Panc1 (cell line): ENCODE results near the gene CCDC80.

Source experiments
- CTCF ChIP-seq: fragments of 450-650 bp; IDR thresholded peaks from 2 replicates; pipeline ENCODE4 v1.5.1; 2017; ENCODE audit warnings: mild to moderate bottlenecking
- POLR2AphosphoS5 ChIP-seq: IDR thresholded peaks from 2 replicates; pipeline ENCODE4 v1.6.1; 2012; ENCODE audit warnings: mild to moderate bottlenecking, low read depth, low read length, moderate library complexity
- TF ChIP-seq, protein P1 (sequence below), 2 experiments: IDR thresholded peaks; 2 replicates each; pipeline ENCODE4 v1.6.1; 2011 to 2012; ENCODE audit warnings: low read depth in 2 of 2, control low read depth in 1 of 2, low read length in 1 of 2, mild to moderate bottlenecking in 1 of 2, moderate library complexity in 1 of 2; ENCODE audit not compliant: insufficient read depth in 1 of 2

DNA sequence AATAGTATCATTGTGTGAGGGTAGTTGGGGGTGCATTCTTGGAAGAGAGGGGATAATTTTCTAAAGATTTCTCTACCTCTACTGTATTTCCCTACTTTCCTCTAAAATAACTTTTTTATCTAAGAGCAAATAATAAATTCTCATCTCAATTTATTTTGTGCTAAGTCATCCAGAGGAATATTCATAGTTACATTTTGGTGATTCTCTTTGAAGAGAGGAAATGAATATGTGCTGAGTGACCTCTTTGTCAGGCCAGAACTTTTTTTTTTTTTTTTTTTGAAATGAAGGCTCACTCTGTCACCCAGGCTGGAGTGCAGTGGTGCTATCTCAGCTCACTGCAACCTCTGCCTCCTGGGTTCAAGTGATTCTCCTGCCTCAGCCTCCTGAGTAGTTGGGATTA is 15.1 kb upstream of the CCDC80 start:
- TF ChIP-seq CTCF (no peak), POLR2AphosphoS5 (no peak)
- TF ChIP-seq, protein P1, sequence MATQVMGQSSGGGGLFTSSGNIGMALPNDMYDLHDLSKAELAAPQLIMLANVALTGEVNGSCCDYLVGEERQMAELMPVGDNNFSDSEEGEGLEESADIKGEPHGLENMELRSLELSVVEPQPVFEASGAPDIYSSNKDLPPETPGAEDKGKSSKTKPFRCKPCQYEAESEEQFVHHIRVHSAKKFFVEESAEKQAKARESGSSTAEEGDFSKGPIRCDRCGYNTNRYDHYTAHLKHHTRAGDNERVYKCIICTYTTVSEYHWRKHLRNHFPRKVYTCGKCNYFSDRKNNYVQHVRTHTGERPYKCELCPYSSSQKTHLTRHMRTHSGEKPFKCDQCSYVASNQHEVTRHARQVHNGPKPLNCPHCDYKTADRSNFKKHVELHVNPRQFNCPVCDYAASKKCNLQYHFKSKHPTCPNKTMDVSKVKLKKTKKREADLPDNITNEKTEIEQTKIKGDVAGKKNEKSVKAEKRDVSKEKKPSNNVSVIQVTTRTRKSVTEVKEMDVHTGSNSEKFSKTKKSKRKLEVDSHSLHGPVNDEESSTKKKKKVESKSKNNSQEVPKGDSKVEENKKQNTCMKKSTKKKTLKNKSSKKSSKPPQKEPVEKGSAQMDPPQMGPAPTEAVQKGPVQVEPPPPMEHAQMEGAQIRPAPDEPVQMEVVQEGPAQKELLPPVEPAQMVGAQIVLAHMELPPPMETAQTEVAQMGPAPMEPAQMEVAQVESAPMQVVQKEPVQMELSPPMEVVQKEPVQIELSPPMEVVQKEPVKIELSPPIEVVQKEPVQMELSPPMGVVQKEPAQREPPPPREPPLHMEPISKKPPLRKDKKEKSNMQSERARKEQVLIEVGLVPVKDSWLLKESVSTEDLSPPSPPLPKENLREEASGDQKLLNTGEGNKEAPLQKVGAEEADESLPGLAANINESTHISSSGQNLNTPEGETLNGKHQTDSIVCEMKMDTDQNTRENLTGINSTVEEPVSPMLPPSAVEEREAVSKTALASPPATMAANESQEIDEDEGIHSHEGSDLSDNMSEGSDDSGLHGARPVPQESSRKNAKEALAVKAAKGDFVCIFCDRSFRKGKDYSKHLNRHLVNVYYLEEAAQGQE (IDR thresholded peaks at IDR 0.05; ENCODE audit: insufficient read depth in 1 of 2, low read depth in 2 of 2, low read length in 1 of 2), result no peak
